PC-9 (cell line): Measurements from ENCODE around the gene TXNDC16.
"Not testable (repeated sequence)": the region's sequence is repeated elsewhere in the genome, so short reads cannot be mapped to it uniquely, and the experiment has no call there.

ENCODE experiments used
- EZH2 ChIP-seq: fragments of 200-600 bp; sonication (generic); IDR thresholded peaks from 2 replicates; pipeline ENCODE4 v1.8.0; 2017; ENCODE audit warnings: antibody characterized with exemption, low read depth
- TF ChIP-seq, protein P1 (sequence below): fragments of 200-600 bp; sonication (generic); conservative IDR thresholded peaks from 2 replicates; pipeline ENCODE4 v1.6.1; 2017; ENCODE audit warnings: mixed run types, antibody characterized with exemption, mild to moderate bottlenecking, moderate library complexity

DNA sequence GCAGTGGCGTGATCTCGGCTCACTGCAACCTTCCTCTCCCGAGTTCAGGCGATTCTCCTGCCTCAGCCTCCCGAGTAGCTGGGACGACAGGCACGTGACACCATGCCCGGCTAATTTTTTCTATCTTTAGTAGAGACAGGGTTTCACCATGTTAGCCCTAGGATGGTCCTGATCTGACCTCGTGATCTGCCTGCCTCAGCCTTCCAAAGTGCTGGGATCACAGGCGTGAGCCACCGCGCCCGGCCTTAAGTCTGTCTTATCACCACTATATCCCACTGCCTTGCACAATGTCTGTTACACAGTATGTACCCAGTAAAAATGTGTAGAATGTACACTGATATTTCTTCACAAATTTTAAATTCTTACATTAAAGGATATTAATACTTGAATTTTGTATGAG, 80.1 kb downstream of the TXNDC16 start:
- TF ChIP-seq, protein P1, sequence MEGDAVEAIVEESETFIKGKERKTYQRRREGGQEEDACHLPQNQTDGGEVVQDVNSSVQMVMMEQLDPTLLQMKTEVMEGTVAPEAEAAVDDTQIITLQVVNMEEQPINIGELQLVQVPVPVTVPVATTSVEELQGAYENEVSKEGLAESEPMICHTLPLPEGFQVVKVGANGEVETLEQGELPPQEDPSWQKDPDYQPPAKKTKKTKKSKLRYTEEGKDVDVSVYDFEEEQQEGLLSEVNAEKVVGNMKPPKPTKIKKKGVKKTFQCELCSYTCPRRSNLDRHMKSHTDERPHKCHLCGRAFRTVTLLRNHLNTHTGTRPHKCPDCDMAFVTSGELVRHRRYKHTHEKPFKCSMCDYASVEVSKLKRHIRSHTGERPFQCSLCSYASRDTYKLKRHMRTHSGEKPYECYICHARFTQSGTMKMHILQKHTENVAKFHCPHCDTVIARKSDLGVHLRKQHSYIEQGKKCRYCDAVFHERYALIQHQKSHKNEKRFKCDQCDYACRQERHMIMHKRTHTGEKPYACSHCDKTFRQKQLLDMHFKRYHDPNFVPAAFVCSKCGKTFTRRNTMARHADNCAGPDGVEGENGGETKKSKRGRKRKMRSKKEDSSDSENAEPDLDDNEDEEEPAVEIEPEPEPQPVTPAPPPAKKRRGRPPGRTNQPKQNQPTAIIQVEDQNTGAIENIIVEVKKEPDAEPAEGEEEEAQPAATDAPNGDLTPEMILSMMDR = not testable (repeated sequence)
- TF ChIP-seq EZH2 = not testable (repeated sequence)
